ENCODE data around the gene CDK5.

- TF ChIP-seq POLR2A (IDR thresholded peaks at IDR 0.05; ENCODE audit: low read length) (no peak), GATA1 (IDR thresholded peaks at IDR 0.05; ENCODE audit: low read depth, low read length) (no peak)
Measured at GRCh38 chr7:151039850-151040548, 17.7 kb downstream of the CDK5 start.

Measured in erythroblast (primary cell).